HepG2 (cell line): ENCODE results near the gene KIAA0930. TPM values are rescaled to one million over a fixed set of nuclear protein-coding genes. Genes with fewer than 3 reads are reported as not detected.
A peak's percentile ranks its signal among the peaks of the same experiment; 100 is the strongest.

Source experiments
- ARHGAP35 ChIP-seq: sonication (generic); formaldehyde crosslinking; IDR thresholded peaks from 2 replicates; pipeline ENCODE4 v1.9.0; 2022; ENCODE audit warnings: mild to moderate bottlenecking, inconsistent platforms, moderate library complexity, missing genetic modification reagents, borderline replicate concordance
- ARNT2 ChIP-seq: sonication (generic); formaldehyde crosslinking; IDR thresholded peaks from 2 replicates; pipeline ENCODE4 v1.8.0; 2022; ENCODE audit warnings: mild to moderate bottlenecking, low read depth, missing genetic modification reagents, moderate library complexity
- ATAD3A ChIP-seq: sonication (generic); formaldehyde crosslinking; IDR thresholded peaks from 2 replicates; pipeline ENCODE4 v1.4.0; 2020; ENCODE audit warnings: missing genetic modification reagents
- BRF2 ChIP-seq: sonication (generic); formaldehyde crosslinking; IDR thresholded peaks from 2 replicates; pipeline ENCODE4 v1.8.1; 2022; ENCODE audit warnings: mild to moderate bottlenecking, missing genetic modification reagents
- FLYWCH1 ChIP-seq: sonication (generic); formaldehyde crosslinking; IDR thresholded peaks from 2 replicates; pipeline ENCODE4 v1.8.1; 2023; ENCODE audit warnings: mild to moderate bottlenecking, missing genetic modification reagents
- HMGA1 ChIP-seq: sonication (generic); formaldehyde crosslinking; conservative IDR thresholded peaks from 2 replicates; pipeline ENCODE4 v1.4.0; 2020; ENCODE audit warnings: missing genetic modification reagents
- NFIC ChIP-seq: IDR thresholded peaks from 2 replicates; pipeline ENCODE4 v1.6.1; 2012; ENCODE audit warnings: mild to moderate bottlenecking, low read length, inconsistent platforms
- PATZ1 ChIP-seq: sonication (generic); formaldehyde crosslinking; IDR thresholded peaks from 2 replicates; pipeline ENCODE4 v1.4.0; 2020; ENCODE audit warnings: missing genetic modification reagents
- PAWR ChIP-seq: sonication (generic); formaldehyde crosslinking; IDR thresholded peaks from 2 replicates; pipeline ENCODE4 v1.4.0; 2020; ENCODE audit warnings: missing genetic modification reagents, mild to moderate bottlenecking, borderline replicate concordance
- PBX2 ChIP-seq: IDR thresholded peaks from 2 replicates; pipeline ENCODE4 v1.6.1; 2016; ENCODE audit warnings: control low read depth
- POGK ChIP-seq: sonication (generic); formaldehyde crosslinking; conservative IDR thresholded peaks from 2 replicates; pipeline ENCODE4 v1.8.0; 2022; ENCODE audit warnings: mild to moderate bottlenecking, moderate library complexity, missing genetic modification reagents
- REST ChIP-seq, 2 experiments: IDR thresholded peaks; 2 replicates each; pipeline ENCODE4 v1.6.1; 2011 to 2012; ENCODE audit warnings: low read length in 2 of 2, borderline replicate concordance in 1 of 2, low read depth in 1 of 2, mild to moderate bottlenecking in 1 of 2, moderate library complexity in 1 of 2
- SMYD3 ChIP-seq: sonication (generic); formaldehyde crosslinking; IDR thresholded peaks from 2 replicates; pipeline ENCODE4 v1.8.1; 2023; ENCODE audit warnings: mild to moderate bottlenecking, missing genetic modification reagents
- TGIF2 ChIP-seq: IDR thresholded peaks from 2 replicates; pipeline ENCODE4 v1.6.1; 2016; ENCODE audit warnings: control low read depth, missing compliant biosample characterization
- ZFP1 ChIP-seq: IDR thresholded peaks from 2 replicates; pipeline ENCODE4 v1.6.1; 2016
- ZMAT3 ChIP-seq: sonication (generic); formaldehyde crosslinking; conservative IDR thresholded peaks from 2 replicates; pipeline ENCODE4 v1.7.0; 2021; ENCODE audit warnings: missing genetic modification reagents
- ZNF282 ChIP-seq: fragments of 450-650 bp; IDR thresholded peaks from 2 replicates; pipeline ENCODE4 v1.6.1; 2018; ENCODE audit not compliant: partially characterized antibody
- ZNF30 ChIP-seq: sonication (generic); formaldehyde crosslinking; IDR thresholded peaks from 2 replicates; pipeline ENCODE4 v1.5.0; 2020; ENCODE audit warnings: mild to moderate bottlenecking, missing genetic modification reagents
- ZNF331 ChIP-seq: sonication (generic); formaldehyde crosslinking; IDR thresholded peaks from 2 replicates; pipeline ENCODE4 v1.4.0; 2020; ENCODE audit warnings: missing genetic modification reagents
- ZNF879 ChIP-seq: sonication (generic); formaldehyde crosslinking; IDR thresholded peaks from 2 replicates; pipeline ENCODE4 v1.8.1; 2023; ENCODE audit warnings: missing genetic modification reagents
- ZSCAN12 ChIP-seq: sonication (generic); formaldehyde crosslinking; IDR thresholded peaks from 2 replicates; pipeline ENCODE4 v1.9.0; 2021; ENCODE audit warnings: mild to moderate bottlenecking, missing genetic modification reagents
- polyA plus RNA-seq, 8 experiments: library from polyadenylated mRNA; depleted of rRNA in 3 of 8; stranded (reverse) in 7 of 8; unstranded in 1 of 8; fragments of >200 nt; fragmentation: Illumina TruSeq in 4 of 8; extraction: Trizol in 4 of 8; gene quantifications; 2 replicates each; pipeline versions ENCODE4 v1.2.1 to v1.2.3, GENCODE V29; 2011 to 2016; ENCODE audit warnings: low read depth in 4 of 8, missing spikeins in 1 of 8, mixed read lengths in 1 of 8; ENCODE audit not compliant: insufficient read depth in 1 of 8
- total RNA-seq, 5 experiments: library from RNA; depleted of rRNA; stranded (reverse); fragments of >200 nt; fragmentation: Illumina TruSeq; extraction: Trizol; gene quantifications; 2 replicates each; pipeline ENCODE4 v1.2.3, GENCODE V29; 2016; ENCODE audit warnings: low read depth in 1 of 5

The KIAA0930 gene
- total and polyA plus RNA-seq, 2 of the 13 experiments (the other 11 are each of a cell fraction or from before 2014, with no cell fraction given), result 27.0 to 38.2 TPM

- TF ChIP-seq BRF2 (no peak), HMGA1 (CRISPR knock-in tag) (no peak), FLYWCH1 (no peak), ZNF282 (no peak), NFIC (no peak), PAWR (CRISPR knock-in tag) (no peak), ATAD3A (CRISPR knock-in tag) (no peak), SMYD3 (CRISPR knock-in tag) (no peak), ZNF30 (no peak), TGIF2 (CRISPR knock-in tag) (0 out of 2 replicates have a peak, but pooled peaks have one; percentile 27), PBX2 (CRISPR knock-in tag) (no peak), ARHGAP35 (CRISPR knock-in tag) (no peak), REST (IDR thresholded peaks at IDR 0.05; ENCODE audit: borderline replicate concordance in 1 of 2, low read depth in 1 of 2, low read length in 2 of 2) (no peak), ZFP1 (CRISPR knock-in tag) (no peak), ZSCAN12 (CRISPR knock-in tag) (no peak), PATZ1 (CRISPR knock-in tag) (peak; percentile 24; the same call in 1 of the 2 replicates), ARNT2 (CRISPR knock-in tag) (no peak), ZMAT3 (CRISPR knock-in tag) (no peak), POGK (CRISPR knock-in tag) (no peak), ZNF331 (peak; percentile 49; the same call in 1 of the 2 replicates), ZNF879 (no peak)
Measured at GRCh38 chr22:45225732-45226502, 14.8 kb downstream of the KIAA0930 start (continued).
